ENCODE data around the gene IPO8. TPM values are rescaled to one million over a fixed set of nuclear protein-coding genes. Genes with fewer than 3 reads are reported as not detected.

Gene IPO8
- total and polyA plus RNA-seq, 2 of the 4 experiments (the other 2 are of a cell fraction), result 11.1 to 31.5 TPM

- H2BK5ac ChIP-seq (ENCODE audit: low read depth, low read length, poor library complexity, severe bottlenecking), result no peak overlapping the region
- no peak for ATAC-seq (ENCODE audit: low read depth)
- ChIA-PET POLR2A (ENCODE audit: unreplicated experiment) (no interaction called here), CTCF (no interaction called here)
- peaks cover 23% of the 10 kb centered on the region for H3K36me3 ChIP-seq (ENCODE audit: control insufficient read depth, insufficient read depth, low read length)
- no peaks in the 10 kb centered on the region for H3K79me1 ChIP-seq (ENCODE audit: low read depth in 1 of 2, low read length in 2 of 2)
- no peak overlapping the region for H3K9ac ChIP-seq (ENCODE audit: low read depth, low read length)
- H3K23ac ChIP-seq (ENCODE audit: low read depth, low read length), result no peak overlapping the region
- no peak for TF ChIP-seq CTCF (conservative IDR thresholded peaks at IDR 0.05; ENCODE audit: low read depth, low read length)
- TF ChIP-seq BHLHE40 (IDR thresholded peaks at IDR 0.05; ENCODE audit: low read depth, low read length), result no peak
- no peak for TF ChIP-seq CEBPB (IDR thresholded peaks at IDR 0.05; ENCODE audit: low read depth, low read length)
- TF ChIP-seq SMC3 (IDR thresholded peaks at IDR 0.05; ENCODE audit: low read depth, low read length), result no peak
- no peak for TF ChIP-seq USF2 (IDR thresholded peaks at IDR 0.05; ENCODE audit: low read depth, low read length)
- no peak for TF ChIP-seq POLR2A (IDR thresholded peaks at IDR 0.05; ENCODE audit: low read depth, low read length)
- TF ChIP-seq RCOR1 (IDR thresholded peaks at IDR 0.05; ENCODE audit: insufficient replicate concordance, low read length), result no peak
- TF ChIP-seq RAD21 (IDR thresholded peaks at IDR 0.05; ENCODE audit: low read length), result no peak
- TF ChIP-seq FOS (IDR thresholded peaks at IDR 0.05; ENCODE audit: low read depth, low read length), result no peak
- TF ChIP-seq ELK1 (IDR thresholded peaks at IDR 0.05; ENCODE audit: borderline replicate concordance, low read depth, low read length), result no peak
- H3K4me2 ChIP-seq (ENCODE audit: low read depth, low read length), result no peak overlapping the region
- H3K56ac ChIP-seq (ENCODE audit: extremely low read depth, insufficient read depth, low read length), result no peak overlapping the region
- dilution Hi-C loops (cut with HindIII; ENCODE audit: low sequenced_read_pairs, unreplicated experiment) (no loop called here), in situ Hi-C loops (cut with MboI; ENCODE audit: low sequenced_read_pairs) (no loop called here), intact Hi-C loops (cut with micrococcal nuclease) (no loop called here)
- H3K9me1 ChIP-seq (ENCODE audit: insufficient read depth, low read length), result no peaks in the 10 kb centered on the region; the same call in 1 of the 2 replicates
- no TSS peak for BruUV-seq (replicated peaks)
- H4K5ac ChIP-seq (ENCODE audit: low read depth, low read length), result no peak overlapping the region
- no peak overlapping the region for H3K27ac ChIP-seq (ENCODE audit: insufficient read depth, low read length)
- H3K27me3 ChIP-seq (ENCODE audit: control insufficient read depth, insufficient read depth, low read length), result no peaks in the 10 kb centered on the region
- no peaks in the 10 kb centered on the region for H3K9me3 ChIP-seq (ENCODE audit: control insufficient read depth, insufficient read depth, low read length)
- no peak overlapping the region for H2AK9ac ChIP-seq (replicated peaks; ENCODE audit: low read depth, low read length, poor library complexity)
- no peaks in the 10 kb centered on the region for H3K4me1 ChIP-seq (ENCODE audit: control insufficient read depth, insufficient read depth, low read length)
- WGBS, 2 experiments (ENCODE audit: extremely low coverage in 2 of 2, insufficient read length in 1 of 2), result no CpG with 5 or more reads among the region's 2 CpGs
- no peak overlapping the region for H4K91ac ChIP-seq (ENCODE audit: insufficient read depth, low read depth, low read length)
- no peak overlapping the region for H3K14ac ChIP-seq (replicated peaks; ENCODE audit: low read depth, low read length)
- no peak overlapping the region for H2BK120ac ChIP-seq (ENCODE audit: low read depth, low read length)
- H3K4ac ChIP-seq (ENCODE audit: low read depth, low read length), result no peak overlapping the region
- no peak overlapping the region for H3K18ac ChIP-seq (ENCODE audit: low read depth, low read length)
- DNase-seq, result no peak
- H2AFZ ChIP-seq (replicated peaks; ENCODE audit: low read length, poor library complexity), result no peak overlapping the region
- no peak overlapping the region for H3K4me3 ChIP-seq (ENCODE audit: insufficient read depth, low read depth, low read length)
- no peak overlapping the region for H4K8ac ChIP-seq (ENCODE audit: low read depth in 2 of 2, low read length in 2 of 2)
- no peak overlapping the region for H2BK15ac ChIP-seq (ENCODE audit: low read depth, low read length)
- H4K20me1 ChIP-seq (ENCODE audit: insufficient read depth, low read length), result no peaks in the 10 kb centered on the region; the same call in 1 of the 2 replicates
- no peak overlapping the region for H2AK5ac ChIP-seq (ENCODE audit: low read depth, low read length)
- no peak overlapping the region for H2BK20ac ChIP-seq (ENCODE audit: low read depth, low read length)
Measured at GRCh38 chr12:30635385-30635784, 60.3 kb downstream of the IPO8 start.

Measured in IMR-90 (cell line).